HG02642 (cell line): Measurements from ENCODE around the gene CLIP3.
"Not testable (repeated sequence)": the region's sequence is repeated elsewhere in the genome, so short reads cannot be mapped to it uniquely, and the experiment has no call there.

Experiments
- ATAC-seq: cut with Tn5 transposase; IDR thresholded peaks from one replicate; pipeline ENCODE4 v1.9.1; 2021; ENCODE audit warnings: mild to moderate bottlenecking; ENCODE audit not compliant: unreplicated experiment, poor library complexity

CLIP3 gene

DNA sequence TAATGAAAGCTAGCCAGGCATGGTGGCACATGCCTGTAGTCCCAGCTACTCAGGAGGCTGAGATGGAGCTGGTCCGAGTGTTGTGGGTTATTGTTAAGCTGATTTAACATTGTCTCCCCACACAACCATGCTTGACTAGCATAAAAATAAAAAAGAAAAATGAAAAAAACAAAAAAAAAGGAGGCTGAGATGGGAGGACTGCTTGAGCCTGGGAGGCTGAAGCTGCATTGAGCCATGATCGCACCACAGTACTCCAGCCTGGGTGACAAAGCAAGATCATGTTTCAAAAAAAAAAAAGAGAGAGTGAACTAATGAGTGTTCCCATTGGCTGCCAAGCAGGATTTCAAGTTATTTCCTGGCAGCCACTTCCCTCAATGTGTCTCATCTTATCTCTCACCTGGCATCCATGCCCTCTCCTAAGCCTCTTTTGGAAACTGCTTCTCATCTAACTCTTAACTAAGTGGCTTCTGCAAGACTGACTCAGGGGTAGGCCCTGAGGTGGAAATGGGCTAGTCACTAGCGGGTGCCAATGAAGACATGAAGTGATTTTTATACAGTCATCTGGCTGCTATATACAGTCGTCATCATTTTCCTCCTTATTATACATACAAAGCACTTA, 16.5 kb upstream of the CLIP3 start:
- ATAC-seq: no peak

DNA sequence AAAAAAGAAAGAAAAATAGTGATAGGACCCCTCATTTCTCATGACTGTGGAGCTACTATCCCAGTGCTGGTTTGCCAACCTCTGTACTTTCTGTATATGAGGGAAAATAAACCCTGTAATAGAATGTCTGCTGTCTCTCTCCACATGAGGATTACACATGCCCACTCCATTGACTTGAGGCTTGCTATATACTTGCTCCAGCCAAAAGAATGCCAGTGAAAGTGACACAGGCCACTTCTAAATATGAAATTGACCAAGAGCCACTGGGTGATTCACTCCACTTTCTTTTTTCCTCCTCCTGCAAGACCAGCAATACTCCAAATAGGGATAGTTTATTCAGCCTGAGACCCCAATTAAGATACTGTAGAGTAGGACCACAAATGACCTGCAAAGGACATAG, 15.2 kb upstream of the CLIP3 start:
- no peak for ATAC-seq

DNA sequence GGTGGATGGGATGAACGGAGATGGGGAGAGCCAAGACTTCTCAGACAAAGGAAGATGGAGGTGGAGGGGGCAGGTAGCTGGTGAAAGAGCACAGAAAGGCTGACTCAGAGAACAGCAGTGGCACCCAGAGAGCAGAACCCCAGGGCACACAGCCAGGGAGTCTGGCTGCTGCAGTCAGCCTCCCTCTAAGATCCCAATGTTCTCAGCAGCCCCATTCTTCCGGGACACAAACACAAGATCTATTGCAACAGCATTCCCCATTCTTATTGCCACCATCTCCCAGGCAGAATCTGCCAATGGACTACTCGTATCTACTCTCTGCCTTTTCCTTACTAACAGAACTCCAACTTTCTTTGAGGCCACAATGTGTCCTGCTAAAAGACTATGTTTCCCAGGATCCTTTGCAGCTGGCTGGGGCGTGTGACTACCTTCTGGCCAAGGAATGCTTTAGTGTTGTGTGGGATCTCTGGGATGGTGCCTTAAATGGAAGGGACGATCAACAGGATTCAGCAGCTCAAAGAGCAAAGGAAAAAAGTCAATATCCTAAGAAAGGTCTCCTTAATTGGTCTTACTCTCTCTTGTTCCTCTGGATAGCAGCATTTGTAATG, 13.9 kb upstream of the CLIP3 start:
- no peak for ATAC-seq

DNA sequence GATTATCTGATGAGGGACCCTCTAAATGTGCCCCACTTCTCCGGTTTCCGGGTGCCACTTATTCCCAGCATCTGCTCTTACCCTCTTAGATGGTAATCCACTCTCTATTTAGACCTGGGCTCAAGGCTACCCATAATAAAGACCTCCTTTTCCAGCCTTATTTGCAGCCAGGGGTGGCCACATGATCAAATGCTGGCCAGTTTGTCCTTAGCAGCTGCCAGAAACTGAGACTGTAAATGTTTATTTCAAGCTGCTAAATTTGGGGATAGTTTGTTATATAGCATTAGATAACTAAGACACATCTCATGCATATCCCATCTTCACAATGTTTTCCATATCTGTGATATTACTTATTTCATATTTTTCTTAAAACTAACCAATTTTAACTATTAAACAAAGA, 11.3 kb upstream of the CLIP3 start:
- ATAC-seq: no peak

DNA sequence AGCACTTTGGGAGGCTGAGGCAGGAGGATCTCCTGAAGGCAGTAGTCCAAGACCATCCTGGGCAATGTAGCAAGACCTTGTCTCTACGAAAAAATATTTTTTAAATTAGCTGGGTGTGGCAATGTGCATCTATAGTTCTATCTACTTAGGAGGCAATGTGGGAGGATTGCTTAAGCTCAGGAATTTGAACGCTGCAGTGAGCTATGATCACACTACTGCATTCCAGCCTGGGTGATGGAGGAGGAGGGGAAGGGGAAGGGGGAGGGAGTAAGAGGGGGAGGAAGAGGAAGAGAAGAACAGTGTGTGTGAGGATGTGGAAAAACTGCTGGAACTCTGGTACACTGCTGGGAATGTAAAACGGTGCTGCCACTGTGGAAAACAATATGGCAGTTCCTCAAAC, 9.2 kb upstream of the CLIP3 start:
- no peak for ATAC-seq

DNA sequence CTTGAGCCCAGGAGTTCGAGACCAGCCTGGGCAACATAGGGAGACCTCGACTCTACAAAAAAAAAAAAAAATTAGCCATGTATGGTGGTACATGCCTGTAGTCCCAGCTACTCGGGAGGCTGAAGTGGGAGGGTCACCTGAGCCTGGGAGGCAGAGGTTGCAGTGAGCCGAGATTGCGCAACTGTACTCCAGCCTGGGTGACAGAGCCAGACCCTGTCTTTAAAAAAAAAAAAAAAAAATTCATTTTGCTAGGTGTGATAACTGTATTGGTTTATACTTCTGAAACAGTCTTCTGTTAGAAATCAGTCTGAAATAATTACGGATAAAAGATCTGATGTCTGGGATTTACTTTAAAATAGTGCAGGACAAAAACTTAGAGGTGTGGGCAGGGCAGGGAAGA, 8.4 kb upstream of the CLIP3 start:
- ATAC-seq: not testable (repeated sequence)

DNA sequence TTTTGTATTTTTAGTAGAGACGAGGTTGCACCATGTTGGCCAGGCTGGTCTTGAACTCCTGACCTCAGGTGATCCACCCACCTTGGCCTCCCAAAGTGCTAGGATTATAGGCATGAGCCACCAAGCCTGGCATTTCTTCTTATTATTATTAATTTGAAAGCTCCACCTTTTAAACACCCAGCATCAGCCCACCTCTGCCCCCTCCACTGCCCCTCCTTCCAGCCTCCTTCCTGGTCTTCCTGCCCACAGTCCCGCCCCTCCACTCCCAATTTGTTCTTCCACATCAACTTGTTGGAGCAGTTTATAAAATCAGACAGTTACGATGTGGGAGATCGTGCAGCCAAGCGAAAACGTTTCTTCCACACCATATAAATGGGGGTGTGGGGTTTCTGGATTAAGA, 7.8 kb upstream of the CLIP3 start:
- no peak for ATAC-seq

DNA sequence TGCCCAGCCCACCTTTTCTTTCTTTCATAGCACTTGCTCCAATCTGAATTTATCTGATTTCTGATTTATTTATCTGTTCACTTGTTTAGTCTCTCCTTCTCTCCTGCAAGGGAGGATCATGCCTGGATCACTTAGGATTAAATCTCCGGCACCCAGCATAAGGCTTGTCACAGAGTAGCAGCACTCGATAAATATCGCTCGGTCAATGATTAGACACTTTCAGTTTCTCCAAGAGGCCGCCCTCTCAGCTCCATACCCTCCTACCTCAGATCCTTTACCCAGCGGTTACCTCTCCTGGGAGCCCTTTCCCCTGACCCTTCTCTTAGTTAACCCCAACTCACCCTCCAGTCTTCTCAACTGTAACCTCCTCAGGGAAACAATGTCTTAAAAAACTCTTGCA, 1.4 kb downstream of the CLIP3 start:
- no peak for ATAC-seq

DNA sequence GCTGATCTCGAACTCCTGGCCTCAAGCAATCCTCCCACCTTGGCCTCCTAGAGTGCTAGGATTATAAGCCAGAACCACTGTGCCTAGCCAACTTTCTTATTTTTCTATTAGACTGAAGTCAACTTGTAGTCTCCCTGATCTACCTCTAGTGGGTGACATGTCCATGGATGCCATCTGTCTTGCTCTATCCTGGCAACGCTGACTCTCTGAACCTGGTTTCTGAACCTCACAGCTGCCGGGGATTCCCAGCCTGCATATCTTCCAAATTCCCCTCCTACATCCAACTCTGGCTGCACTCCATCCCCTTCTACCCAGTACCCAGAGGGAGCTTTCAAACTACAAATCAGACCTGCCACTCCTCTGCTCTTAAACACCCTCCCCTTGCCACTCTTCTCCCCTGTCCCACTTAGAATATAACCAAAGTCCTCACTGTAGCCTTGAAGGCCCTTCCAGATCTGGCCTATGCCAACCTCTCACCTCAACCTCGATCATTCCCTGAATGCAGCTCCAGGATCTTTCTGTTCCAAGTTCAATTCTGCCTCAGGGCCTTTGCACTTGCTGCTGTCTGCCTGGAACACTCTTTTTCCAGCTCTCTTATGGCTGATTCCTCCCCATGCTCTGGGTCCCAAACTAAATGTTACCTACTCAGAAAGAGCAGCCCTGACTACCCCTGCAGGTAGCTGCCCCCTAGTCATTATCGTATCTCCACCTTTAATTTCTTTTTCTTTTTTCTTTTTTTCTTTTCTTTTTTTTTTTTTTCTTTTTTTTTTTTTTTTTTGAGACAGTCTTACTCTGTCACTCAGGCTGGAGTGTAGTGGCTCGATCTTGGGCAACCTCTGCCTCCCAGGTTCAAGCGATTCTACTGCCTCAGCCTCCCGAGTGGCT, 2.2 kb downstream of the CLIP3 start:
- no peak for ATAC-seq

DNA sequence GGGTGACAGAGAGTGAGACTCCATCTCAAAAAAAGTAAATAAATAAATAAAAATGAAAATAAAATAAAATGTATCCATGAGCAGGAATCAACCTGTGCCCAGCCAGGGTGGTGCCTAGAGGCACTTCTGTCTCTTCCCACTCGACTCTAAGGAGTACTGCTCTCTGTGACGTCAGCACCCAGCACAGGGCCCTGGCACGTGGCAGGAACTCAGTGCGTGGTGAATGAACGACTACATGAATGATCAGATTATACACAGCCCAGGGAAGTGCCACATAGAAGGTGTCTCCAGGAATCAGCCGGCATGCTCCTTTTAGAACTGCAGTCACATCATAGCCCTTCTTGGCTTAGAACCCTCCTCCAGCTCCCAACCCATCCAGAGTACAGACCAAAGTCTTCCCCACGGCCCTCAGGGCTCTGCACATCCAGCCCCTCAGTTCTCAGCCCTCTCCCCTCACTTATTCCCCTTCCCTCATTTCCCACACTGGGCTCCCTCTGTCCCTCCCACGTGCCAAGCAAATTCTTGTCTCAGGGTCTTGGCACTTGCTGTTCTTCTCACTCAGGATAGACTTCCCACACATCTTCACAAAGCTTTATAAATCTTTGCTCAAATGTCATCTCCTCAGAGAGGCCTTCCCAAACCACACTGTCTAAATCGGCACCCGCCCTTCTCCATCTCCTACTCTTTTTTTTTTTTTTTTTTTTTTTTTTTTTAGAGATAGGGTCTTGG, 4.2 kb downstream of the CLIP3 start:
- no peak for ATAC-seq

DNA sequence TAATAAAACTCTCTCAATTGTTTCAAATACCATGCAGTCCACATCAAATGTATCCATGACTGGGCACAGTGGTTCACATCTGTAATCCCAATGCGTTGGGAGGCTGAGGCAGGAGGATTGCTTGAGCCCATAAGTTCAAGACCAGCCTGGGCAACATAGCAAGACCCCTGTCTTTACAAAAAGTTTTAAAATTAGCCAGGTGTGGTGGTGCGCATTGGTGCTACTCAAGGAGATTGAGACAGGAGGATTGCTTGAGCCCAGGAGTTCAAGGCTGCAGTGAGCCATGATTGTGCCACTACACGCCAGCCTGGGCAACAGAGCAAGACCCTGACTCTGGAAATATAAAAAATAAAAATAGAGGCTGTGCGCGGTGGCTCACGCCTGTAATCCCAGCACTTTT, 5.0 kb downstream of the CLIP3 start:
- ATAC-seq: no peak

DNA sequence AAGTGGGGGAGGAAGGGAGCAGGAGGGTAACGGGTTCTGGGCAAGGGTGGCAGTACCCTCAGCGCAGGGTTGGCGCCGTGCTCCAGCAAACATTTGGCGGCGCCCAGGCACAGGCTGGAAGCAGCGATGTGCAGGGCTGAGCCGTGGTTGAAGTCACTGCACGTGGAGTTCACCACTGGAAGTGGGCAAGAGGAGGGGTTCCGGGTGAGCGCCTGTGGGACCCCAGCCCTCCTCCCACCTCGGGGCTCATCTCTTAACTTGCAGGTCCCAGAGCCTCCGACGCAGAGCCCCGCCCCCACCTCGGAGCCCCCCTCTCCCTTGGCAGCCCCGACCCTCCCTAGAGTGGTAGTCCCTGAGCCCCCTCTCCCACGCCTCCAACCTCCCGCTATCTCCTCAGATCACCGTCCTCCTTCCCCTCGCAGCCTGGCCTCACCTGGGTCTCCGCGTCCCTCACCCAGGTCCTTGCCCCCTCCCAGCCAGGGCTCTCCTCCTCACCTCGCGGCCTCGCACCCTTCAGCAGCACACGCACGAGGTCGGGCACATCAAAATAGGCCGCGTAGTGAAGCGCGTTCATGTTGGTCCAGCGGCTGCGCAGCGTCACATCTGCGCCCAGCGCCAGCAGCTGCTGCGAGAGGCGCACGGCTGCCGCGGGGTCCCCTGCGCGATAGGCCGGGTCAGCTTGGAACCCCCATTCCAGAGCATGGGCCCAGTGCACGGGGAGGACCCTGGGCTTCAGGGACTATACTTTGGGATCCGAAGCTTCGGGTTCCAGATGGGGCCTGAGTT, 6.4 kb downstream of the CLIP3 start:
- ATAC-seq: no peak

DNA sequence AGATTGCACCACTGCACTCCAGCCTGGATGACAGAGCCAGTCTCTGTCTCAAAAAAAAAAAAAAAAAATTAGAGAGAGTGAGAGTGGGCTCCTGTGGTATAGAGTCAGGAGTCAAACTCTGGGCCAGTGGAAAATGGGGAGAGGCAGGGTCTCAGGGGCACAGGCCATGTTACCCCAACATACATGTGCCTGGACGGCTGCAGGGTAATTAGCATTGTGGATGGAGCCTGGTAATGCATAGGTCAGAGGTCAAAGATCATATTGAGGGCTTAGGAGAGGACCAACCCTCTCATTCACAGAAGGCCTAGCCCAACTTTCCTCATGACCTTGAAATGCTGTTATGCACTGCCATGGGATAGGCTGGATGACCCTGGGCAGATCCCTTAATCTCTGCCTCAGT, 7.1 kb downstream of the CLIP3 start:
- no peak for ATAC-seq

DNA sequence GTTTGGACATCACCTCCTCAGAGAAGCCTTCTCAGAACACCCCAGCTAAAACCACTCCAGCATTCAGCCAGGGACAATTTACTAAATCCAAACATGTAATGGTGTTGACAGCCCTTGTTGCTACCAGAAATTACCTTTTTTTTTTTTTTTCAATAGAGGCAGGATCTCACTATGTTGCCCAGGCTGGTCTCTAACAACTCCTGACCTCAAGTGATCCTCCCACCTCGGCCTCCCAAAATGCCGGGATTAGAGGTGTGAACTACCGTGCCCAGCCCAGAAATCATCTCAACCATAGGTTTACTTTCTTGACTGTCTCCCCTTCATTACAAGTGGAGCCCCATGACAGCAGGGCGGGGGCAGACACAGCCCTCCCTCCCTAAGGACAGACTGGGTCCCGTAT, 9.2 kb downstream of the CLIP3 start:
- no peak for ATAC-seq

DNA sequence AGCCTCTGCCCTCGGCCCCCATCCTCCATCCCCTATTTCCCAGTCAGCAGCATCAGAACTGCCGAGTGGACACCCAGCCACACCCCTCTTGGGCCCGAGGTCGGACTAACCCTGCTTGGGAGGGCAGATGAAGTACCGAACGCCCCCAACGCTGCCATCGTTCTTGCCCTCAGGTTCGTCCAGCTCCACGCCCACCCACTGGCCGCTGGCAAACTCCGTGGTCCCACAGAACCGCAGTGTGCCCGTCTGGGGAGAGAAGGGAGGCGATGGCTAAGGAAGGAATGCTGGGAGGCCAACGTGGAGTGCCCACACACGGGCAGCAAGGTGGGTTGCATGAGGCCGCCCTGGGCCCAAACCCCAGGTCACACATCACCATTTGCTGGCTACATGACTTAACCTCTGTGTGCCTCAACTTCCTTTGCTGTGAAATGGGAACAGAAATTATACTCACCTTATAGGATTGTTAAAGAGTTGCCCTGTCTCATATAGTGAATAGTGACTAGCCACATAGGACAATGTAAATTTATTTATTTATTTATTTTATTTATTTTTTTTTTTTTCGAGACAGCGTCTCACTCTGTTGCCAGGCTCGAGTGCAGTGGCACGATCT, 13.5 kb downstream of the CLIP3 start:
- no peak for ATAC-seq

DNA sequence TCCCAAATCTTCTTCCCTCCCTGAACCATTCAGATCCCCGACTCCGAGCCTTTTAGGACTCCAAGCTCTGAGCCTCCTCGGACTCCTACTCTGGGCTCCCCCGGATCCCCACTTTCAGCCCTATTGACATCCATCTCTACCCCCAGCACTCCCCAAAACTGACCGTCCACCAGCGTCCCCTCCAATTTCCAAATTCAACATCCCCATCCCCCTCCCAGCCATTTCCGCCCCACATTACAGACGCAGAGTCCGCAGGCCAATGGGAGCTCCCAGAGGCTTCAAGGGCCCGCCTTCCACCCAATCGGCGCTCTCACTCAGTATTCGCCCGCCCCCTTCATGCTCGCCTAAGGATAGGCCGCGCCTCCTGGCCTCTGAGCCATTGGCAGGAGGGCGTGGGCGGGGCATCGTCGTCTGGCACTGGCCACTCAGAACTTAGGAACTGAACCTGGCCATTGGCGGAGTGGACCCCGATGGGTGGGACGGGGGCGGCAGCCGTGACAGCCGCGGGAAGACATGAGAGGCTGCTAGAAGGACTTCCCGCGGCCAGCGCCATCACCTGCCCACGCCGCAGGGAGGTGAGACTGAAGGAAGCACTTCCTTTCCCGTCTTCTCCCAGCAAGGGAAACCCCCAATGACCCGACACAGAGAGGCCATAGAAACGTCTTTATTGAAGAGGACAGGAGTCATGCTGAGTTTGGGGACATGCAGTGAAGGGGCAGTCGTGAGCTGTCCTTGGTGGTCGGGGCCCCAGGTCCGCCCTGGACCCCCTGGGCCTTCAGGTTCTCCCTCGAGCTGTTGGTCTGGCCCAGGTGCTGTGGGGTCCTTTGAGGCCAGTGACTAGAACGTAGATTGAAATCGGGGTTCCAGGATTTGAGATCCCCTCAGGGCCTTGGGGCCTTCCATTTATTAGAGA, 18.4 kb downstream of the CLIP3 start, which contains the start of gene ALKBH6:
Gene ALKBH6 (minus strand): TSS at position 202 of the 913 bp plus-strand sequence. CDS start 816 bp downstream, outside the sequence.
- ATAC-seq: peak; percentile 98

DNA sequence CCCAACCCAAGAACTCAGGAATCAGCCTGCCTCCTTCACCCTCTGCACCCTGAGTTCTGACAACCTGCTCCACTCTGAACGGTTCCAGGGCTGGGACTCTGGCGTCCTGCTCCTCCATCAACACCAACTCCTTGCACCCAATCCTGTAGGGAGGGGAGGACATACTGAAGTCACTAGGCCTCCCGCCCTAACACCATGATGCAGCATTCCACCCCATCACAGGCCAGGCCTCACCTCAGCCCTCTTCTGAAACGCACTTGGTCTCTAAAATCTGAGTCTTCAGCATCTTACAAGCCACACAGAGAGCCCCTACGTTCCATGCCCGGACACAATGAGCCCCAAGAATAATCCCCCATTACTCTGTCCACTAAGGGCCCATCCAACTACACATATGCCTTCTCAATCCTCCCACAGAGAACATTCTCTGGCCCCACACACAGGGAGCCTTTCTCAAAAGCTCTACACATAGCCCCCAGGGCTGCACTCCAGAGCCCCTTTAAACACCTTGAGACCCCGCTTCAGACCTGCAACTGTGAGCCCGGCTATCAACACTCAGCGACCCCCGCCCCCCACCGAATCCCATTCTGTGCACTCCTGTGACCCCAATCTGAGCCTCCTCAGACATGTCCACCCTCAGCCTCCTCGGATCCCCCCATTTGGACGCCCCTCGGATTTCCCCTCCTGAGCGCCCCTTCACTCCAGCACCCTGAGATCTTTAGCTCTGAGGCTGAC, 19.2 kb downstream of the CLIP3 start:
- no peak for ATAC-seq

DNA sequence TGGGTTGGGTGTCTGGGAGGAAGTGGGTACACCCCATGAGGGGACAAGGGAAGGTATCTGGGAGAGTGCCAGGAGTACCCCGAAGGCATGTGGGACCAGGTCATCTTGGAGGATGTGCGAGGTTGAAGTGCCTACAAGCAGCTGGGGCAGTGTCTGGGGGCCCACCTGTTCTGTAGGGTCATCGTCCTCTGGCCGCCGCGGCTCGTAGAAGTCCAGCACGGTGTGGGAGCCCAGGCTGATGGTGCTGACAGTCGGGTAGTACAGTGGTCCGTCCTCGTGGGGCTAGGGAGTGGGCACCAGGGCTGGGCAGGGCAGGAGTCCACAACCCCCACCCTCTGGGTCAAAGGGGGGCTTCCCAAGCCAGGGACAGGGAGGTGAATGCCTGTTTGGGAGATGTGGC, 22.3 kb downstream of the CLIP3 start:
- ATAC-seq: no peak
